GM23338 (cell line): ENCODE data around the gene PRPF19. TPM values are rescaled to one million over a fixed set of nuclear protein-coding genes. Genes with fewer than 3 reads are reported as not detected.

Source experiments
- ATAC-seq: fragments of 200-7000 bp; cut with Tn5 transposase; 3 replicates; pipeline ENCODE4 v1.9.1; 2020
- DNase-seq: peaks from one replicate; pipeline ENCODE4 v3.0.0-alpha.2; 2015; ENCODE audit warnings: low spot score
- H2AFZ ChIP-seq: fragments of 200-600 bp; sonication (generic); 2 replicates; pipeline ENCODE4 v1.8.0; 2016; ENCODE audit warnings: antibody characterized with exemption, mild to moderate bottlenecking, moderate library complexity
- H3F3A ChIP-seq: fragments of 200-600 bp; sonication (generic); replicated peaks from 2 replicates; pipeline ENCODE4 v1.8.0; 2017; ENCODE audit warnings: antibody characterized with exemption, mixed run types, low read depth
- H3K27ac ChIP-seq: fragments of 200-600 bp; sonication (generic); 2 replicates; pipeline ENCODE4 v1.6.1; 2016; ENCODE audit warnings: low read depth
- H3K27me3 ChIP-seq: fragments of 200-600 bp; sonication (generic); 2 replicates; pipeline ENCODE4 v1.8.0; 2016; ENCODE audit warnings: mild to moderate bottlenecking, mixed run types, moderate library complexity; ENCODE audit not compliant: insufficient read depth
- H3K36me3 ChIP-seq: fragments of 200-600 bp; sonication (generic); 2 replicates; pipeline ENCODE4 v1.8.0; 2016; ENCODE audit warnings: mild to moderate bottlenecking; ENCODE audit not compliant: insufficient read depth
- H3K4me1 ChIP-seq: fragments of 200-600 bp; sonication (generic); 2 replicates; pipeline ENCODE4 v1.8.0; 2016; ENCODE audit warnings: mild to moderate bottlenecking, moderate library complexity; ENCODE audit not compliant: insufficient read depth
- H3K4me2 ChIP-seq: fragments of 200-600 bp; sonication (generic); 2 replicates; pipeline ENCODE4 v1.7.1; 2017; ENCODE audit warnings: mixed run types
- H3K4me3 ChIP-seq: fragments of 200-600 bp; sonication (generic); 2 replicates; pipeline ENCODE4 v1.6.1; 2016; ENCODE audit warnings: mixed run types
- H3K79me2 ChIP-seq: fragments of 200-600 bp; sonication (generic); replicated peaks from 2 replicates; pipeline ENCODE4 v1.8.0; 2017; ENCODE audit warnings: mild to moderate bottlenecking; ENCODE audit not compliant: insufficient read depth
- H3K9me2 ChIP-seq: fragments of 200-600 bp; sonication (generic); 2 replicates; pipeline ENCODE4 v1.8.0; 2017; ENCODE audit not compliant: insufficient read depth
- H4K20me1 ChIP-seq: fragments of 200-600 bp; sonication (generic); replicated peaks from 2 replicates; pipeline ENCODE4 v1.8.0; 2017; ENCODE audit warnings: mild to moderate bottlenecking; ENCODE audit not compliant: insufficient read depth
- H3K27ac Mint-ChIP-seq: 2 replicates; pipeline ENCODE4 v1.8.0; 2020; ENCODE audit warnings: inconsistent platforms, mild to moderate bottlenecking, moderate library complexity, mixed read lengths
- H3K27me3 Mint-ChIP-seq: 3 replicates; pipeline ENCODE4 v1.8.0; 2022; ENCODE audit warnings: low read depth, mild to moderate bottlenecking, moderate library complexity, mixed read lengths, inconsistent platforms; ENCODE audit not compliant: insufficient read depth, poor library complexity
- H3K36me3 Mint-ChIP-seq: 3 replicates; pipeline ENCODE4 v1.8.0; 2021; ENCODE audit warnings: low read depth, mild to moderate bottlenecking, inconsistent platforms, moderate library complexity, mixed read lengths
- H3K4me1 Mint-ChIP-seq: 3 replicates; pipeline ENCODE4 v1.8.0; 2020; ENCODE audit warnings: mild to moderate bottlenecking, inconsistent platforms, mixed read lengths
- H3K4me3 Mint-ChIP-seq: 3 replicates; pipeline ENCODE4 v1.8.0; 2021; ENCODE audit warnings: moderate library complexity, mild to moderate bottlenecking, inconsistent platforms, mixed read lengths
- H3K9me3 Mint-ChIP-seq: 3 replicates; pipeline ENCODE4 v1.8.0; 2020; ENCODE audit warnings: moderate library complexity, mild to moderate bottlenecking, inconsistent platforms, mixed read lengths
- CREB1 ChIP-seq: fragments of 250-450 bp; sonication (Bioruptor Pico); IDR thresholded peaks from 2 replicates; pipeline ENCODE4 v1.5.0; 2020; ENCODE audit warnings: low read depth, mild to moderate bottlenecking, moderate library complexity
- CTCF ChIP-seq, 2 experiments: fragments of 200-600 bp in 1 of 2; sonication (generic) in 1 of 2; conservative IDR thresholded peaks; 2 replicates each; pipeline versions ENCODE4 v1.5.1 to v1.6.1; 2016 to 2017; ENCODE audit warnings: antibody characterized with exemption in 2 of 2, low read depth in 2 of 2, mild to moderate bottlenecking in 2 of 2, moderate library complexity in 1 of 2
- ETS1 ChIP-seq: IDR thresholded peaks from 2 replicates; pipeline ENCODE4 v1.6.1; 2016; ENCODE audit warnings: antibody characterized with exemption
- EZH2 ChIP-seq: fragments of 200-600 bp; sonication (generic); IDR thresholded peaks from one replicate; pipeline ENCODE4 v1.8.0; 2017; ENCODE audit warnings: antibody characterized with exemption, mild to moderate bottlenecking, low read depth; ENCODE audit not compliant: unreplicated experiment
- EZH2phosphoT487 ChIP-seq: fragments of 200-600 bp; sonication (generic); IDR thresholded peaks from one replicate; pipeline ENCODE4 v1.8.1; 2018; ENCODE audit warnings: antibody characterized with exemption; ENCODE audit not compliant: unreplicated experiment
- JUNB ChIP-seq: IDR thresholded peaks from one replicate; pipeline ENCODE4 v1.6.1; 2016; ENCODE audit warnings: antibody characterized with exemption; ENCODE audit not compliant: unreplicated experiment
- NANOG ChIP-seq: IDR thresholded peaks from 2 replicates; pipeline ENCODE4 v1.6.1; 2016; ENCODE audit warnings: antibody characterized with exemption, borderline replicate concordance
- POLR2AphosphoS5 ChIP-seq: IDR thresholded peaks from 2 replicates; pipeline ENCODE4 v1.6.1; 2016; ENCODE audit warnings: antibody characterized with exemption, low read depth
- REST ChIP-seq: IDR thresholded peaks from one replicate; pipeline ENCODE4 v1.6.1; 2018; ENCODE audit warnings: antibody characterized with exemption; ENCODE audit not compliant: unreplicated experiment
- STAT1 ChIP-seq: IDR thresholded peaks from one replicate; pipeline ENCODE4 v1.6.1; 2016; ENCODE audit warnings: antibody characterized with exemption; ENCODE audit not compliant: unreplicated experiment
- ZNF114 ChIP-seq: fragments of 250-450 bp; sonication (Bioruptor Pico); IDR thresholded peaks from 2 replicates; pipeline ENCODE4 v1.5.0; 2020; ENCODE audit warnings: mild to moderate bottlenecking, moderate library complexity
- ZNF331 ChIP-seq: fragments of 250-450 bp; sonication (Bioruptor Pico); IDR thresholded peaks from 2 replicates; pipeline ENCODE4 v1.5.0; 2020; ENCODE audit warnings: low read depth, mild to moderate bottlenecking, moderate library complexity
- polyA plus RNA-seq: library from polyadenylated mRNA; unstranded; fragments of >200 nt; fragmentation: Nextera tagmentation; extraction: Ambion mirVana; gene quantifications from 2 replicates; pipeline ENCODE4 v1.2.1, GENCODE V29; 2016
- total RNA-seq: library from RNA; depleted of rRNA; stranded (reverse); fragments of >200 nt; shearing (Covaris generic); gene quantifications from 2 replicates; pipeline ENCODE4 v1.2.3, GENCODE V29; 2014

The PRPF19 gene
- total and polyA plus RNA-seq, 2 experiments from 2014 or later, result 153 to 161 TPM

DNA sequence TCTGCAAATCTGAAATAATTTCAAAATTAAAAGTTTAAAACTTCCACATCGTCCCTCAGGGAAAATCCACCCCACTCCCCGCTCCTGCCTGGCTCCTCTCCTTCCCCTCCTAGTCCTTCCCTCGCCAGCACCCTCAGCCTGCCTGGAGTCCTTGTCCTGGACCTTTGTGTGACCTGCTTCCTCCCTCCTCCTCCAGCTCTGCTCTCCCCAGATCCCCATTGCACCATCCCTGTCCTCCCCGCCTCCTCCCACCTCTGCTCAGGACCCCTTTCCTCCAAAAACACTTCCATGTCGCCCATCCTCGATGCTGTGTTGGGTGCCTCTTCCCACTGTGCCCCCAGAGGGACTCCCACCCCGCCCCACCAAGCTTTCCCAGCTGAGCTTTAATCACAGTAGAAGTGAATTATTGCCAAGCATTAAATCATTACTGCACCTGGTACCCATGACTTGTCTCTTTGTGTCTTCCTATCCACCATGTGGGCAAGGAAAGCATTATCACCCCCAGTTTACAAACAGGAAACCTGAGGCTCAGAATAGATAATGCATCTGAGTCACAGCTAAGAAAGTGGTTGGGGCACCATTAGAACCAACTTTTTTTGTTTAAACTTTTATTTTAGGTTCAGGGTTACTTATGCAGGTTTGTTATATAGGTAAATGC is 41.4 kb downstream of the PRPF19 start (continued):
- no peak for TF ChIP-seq ZNF114 (CRISPR knock-in tag)
- no peak for TF ChIP-seq EZH2
- TF ChIP-seq STAT1, result no peak
- TF ChIP-seq ETS1, result no peak
- no peak for TF ChIP-seq NANOG
- no peak for TF ChIP-seq ZNF331 (CRISPR knock-in tag)
- TF ChIP-seq POLR2AphosphoS5, result no peak

DNA sequence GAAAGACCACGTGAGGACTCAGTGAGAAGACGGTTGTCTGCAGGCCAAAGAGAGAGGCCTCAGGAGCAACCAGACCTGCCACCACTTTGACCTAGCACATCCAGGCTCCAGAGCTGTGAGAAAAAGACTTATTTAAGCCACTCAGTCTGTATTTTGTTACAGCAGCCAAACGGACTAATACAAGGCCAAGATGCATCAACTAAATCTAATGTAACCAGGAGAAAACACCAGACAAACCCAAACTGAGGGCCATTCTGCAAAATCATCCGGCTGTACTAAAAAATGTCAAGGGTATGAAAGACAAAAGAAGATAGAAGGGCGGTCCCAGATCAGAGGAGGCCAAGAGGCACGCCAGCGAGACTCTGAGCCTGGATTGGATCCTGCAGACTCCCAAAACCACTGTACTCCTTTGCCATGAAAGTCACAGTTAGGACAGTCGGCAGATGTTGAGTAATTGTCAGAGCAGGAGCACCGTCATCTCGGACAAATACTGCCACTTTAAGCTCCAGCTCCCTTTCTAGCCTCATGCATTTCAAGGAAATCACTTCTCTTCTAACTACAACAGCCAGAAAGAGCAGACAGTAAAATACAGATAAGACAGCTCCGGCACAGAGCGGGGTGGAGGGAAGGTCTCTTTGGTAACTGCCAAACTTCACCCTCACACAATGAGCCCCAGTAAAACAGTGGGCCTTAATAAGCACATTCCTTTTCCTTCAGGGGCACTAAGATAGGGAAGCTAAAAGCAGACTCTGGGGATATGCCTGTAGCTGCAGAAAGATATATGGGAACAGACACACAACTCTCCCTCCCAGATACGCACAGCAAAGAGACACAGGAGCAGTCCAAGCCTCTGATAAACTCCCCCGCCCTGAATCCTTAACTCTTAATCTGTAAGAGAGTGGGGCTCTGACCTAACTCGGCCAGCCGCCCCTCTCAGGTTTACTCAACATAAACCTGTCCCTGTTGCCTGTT is 42.5 kb downstream of the PRPF19 start:
- Mint-ChIP-seq H3K27ac (no peak overlapping the region), H3K9me3 (no peaks in the 10 kb centered on the region; the same call in 2 of the 3 replicates), H3K4me1 (no peaks in the 10 kb centered on the region), H3K4me3 (no peak overlapping the region), H3K27me3 (peaks cover 4% of the 10 kb centered on the region), H3K36me3 (no peaks in the 10 kb centered on the region)
- H3K4me1 ChIP-seq, result no peaks in the 10 kb centered on the region
- H3K4me2 ChIP-seq, result no peak overlapping the region
- H3K4me3 ChIP-seq, result no peak overlapping the region
- no peak overlapping the region for H3K27ac ChIP-seq
- H3K27me3 ChIP-seq, result no peaks in the 10 kb centered on the region
- no peaks in the 10 kb centered on the region for H4K20me1 ChIP-seq
- H3K36me3 ChIP-seq, result no peaks in the 10 kb centered on the region
- ATAC-seq (no peak), DNase-seq (no peak)
- H3K79me2 ChIP-seq, result no peaks in the 10 kb centered on the region
- no peak overlapping the region for H2AFZ ChIP-seq
- no peaks in the 10 kb centered on the region for H3F3A ChIP-seq
- no peaks in the 10 kb centered on the region for H3K9me2 ChIP-seq
- TF ChIP-seq POLR2AphosphoS5 (no peak), EZH2phosphoT487 (no peak), EZH2 (no peak), CTCF (conservative IDR thresholded peaks at IDR 0.05; ENCODE audit: low read depth in 2 of 2) (no peak), JUNB (no peak), CREB1 (no peak), ZNF331 (CRISPR knock-in tag) (no peak), REST (no peak), ETS1 (no peak)
